PC-3 (cell line): ENCODE data around the gene LATS2. TPM values are rescaled to one million over a fixed set of nuclear protein-coding genes. Genes with fewer than 3 reads are reported as not detected.

Experiments used
- ATAC-seq: fragments of 200-7000 bp; cut with Tn5 transposase; 2 replicates; pipeline ENCODE4 v1.9.1; 2020; ENCODE audit warnings: mild to moderate bottlenecking, moderate library complexity
- BruUV-seq: library from RNA; stranded (reverse); fragments of 400-500 nt; replicated peaks from 2 replicates; lab custom pipeline; 2021; lab: Mats Ljungman, UMichigan
- CTCF ChIA-PET: fragments of 300-600 bp; sonication (Branson Sonifier 250); formaldehyde crosslinking; loops from one replicate; lab custom pipeline; 2022; ENCODE audit warnings: antibody characterized with exemption; lab: Charles Lee
- POLR2A ChIA-PET: fragments of 300-600 bp; sonication (Branson Sonifier 250); formaldehyde crosslinking; loops from one replicate; lab custom pipeline; 2022; ENCODE audit warnings: antibody characterized with exemption; ENCODE audit not compliant: unreplicated experiment; lab: Charles Lee
- DNase-seq: peaks from one replicate; pipeline ENCODE4 v3.0.0-alpha.2; 2015
- H2AFZ ChIP-seq: fragments of 300-600 bp; sonication (generic); 2 replicates; pipeline ENCODE4 v1.6.0; 2016; ENCODE audit warnings: antibody characterized with exemption, low read length
- H3F3A ChIP-seq: fragments of 300-600 bp; sonication (generic); one replicate; pipeline ENCODE4 v1.6.0; 2017; ENCODE audit warnings: antibody characterized with exemption, low read length, control low read depth, mild to moderate bottlenecking; ENCODE audit not compliant: unreplicated experiment
- H3K27ac ChIP-seq: fragments of 300-600 bp; sonication (generic); 2 replicates; pipeline ENCODE4 v1.5.1; 2016; ENCODE audit warnings: mild to moderate bottlenecking, low read length
- H3K27me3 ChIP-seq: fragments of 300-600 bp; sonication (generic); 2 replicates; pipeline ENCODE4 v1.6.1; 2016; ENCODE audit warnings: low read length, mixed read lengths
- H3K36me3 ChIP-seq: fragments of 300-600 bp; sonication (generic); 2 replicates; pipeline ENCODE4 v1.6.1; 2016; ENCODE audit warnings: low read depth, mixed run types, low read length, mixed read lengths
- H3K4me1 ChIP-seq: fragments of 300-600 bp; sonication (generic); 2 replicates; pipeline ENCODE4 v1.5.1; 2016; ENCODE audit warnings: low read length; ENCODE audit not compliant: insufficient read depth
- H3K4me2 ChIP-seq: fragments of 300-600 bp; sonication (generic); 2 replicates; pipeline ENCODE4 v1.6.0; 2016; ENCODE audit warnings: low read length
- H3K4me3 ChIP-seq: fragments of 300-600 bp; sonication (generic); 2 replicates; pipeline ENCODE4 v1.5.1; 2016; ENCODE audit warnings: mild to moderate bottlenecking, low read length, mixed read lengths
- H3K79me2 ChIP-seq: fragments of 300-600 bp; sonication (generic); 2 replicates; pipeline ENCODE4 v1.6.1; 2017; ENCODE audit warnings: low read length, mixed read lengths
- H3K9ac ChIP-seq: fragments of 300-600 bp; sonication (generic); 2 replicates; pipeline ENCODE4 v1.6.0; 2016; ENCODE audit warnings: mild to moderate bottlenecking, low read length
- H3K9me2 ChIP-seq: fragments of 300-600 bp; sonication (generic); replicated peaks from 2 replicates; pipeline ENCODE4 v1.6.1; 2016; ENCODE audit warnings: mixed run types, low read length, mixed read lengths
- H3K9me3 ChIP-seq: fragments of 300-600 bp; sonication (generic); 2 replicates; pipeline ENCODE4 v1.6.1; 2016; ENCODE audit warnings: low read length, mixed read lengths
- H4K20me1 ChIP-seq: fragments of 300-600 bp; sonication (generic); 2 replicates; pipeline ENCODE4 v1.6.1; 2016; ENCODE audit warnings: low read length, mixed read lengths
- CTCF ChIP-seq: fragments of 300-600 bp; sonication (generic); conservative IDR thresholded peaks from 2 replicates; pipeline ENCODE4 v1.5.1; 2017; ENCODE audit warnings: antibody characterized with exemption, low read depth, mild to moderate bottlenecking, low read length
- EZH2 ChIP-seq: fragments of 300-600 bp; sonication (generic); IDR thresholded peaks from one replicate; pipeline ENCODE4 v1.6.1; 2017; ENCODE audit warnings: antibody characterized with exemption, mild to moderate bottlenecking, low read length; ENCODE audit not compliant: unreplicated experiment
- EZH2phosphoT487 ChIP-seq: fragments of 300-600 bp; sonication (generic); IDR thresholded peaks from 2 replicates; pipeline ENCODE4 v1.6.1; 2018; ENCODE audit warnings: mild to moderate bottlenecking, antibody characterized with exemption, low read length, borderline replicate concordance
- intact Hi-C: fragments of 100-400 bp; cut with micrococcal nuclease; formaldehyde crosslinking; loops from 2 replicates; pipeline ENCODE4 v1.9.0; 2023
- total RNA-seq: library from RNA; depleted of rRNA; stranded (reverse); fragments of >200 nt; gene quantifications from 2 replicates; pipeline ENCODE4 v1.2.3, GENCODE V29; 2014

LATS2 gene
- total RNA-seq, 1 experiment from 2014 or later = 11.0 TPM

DNA sequence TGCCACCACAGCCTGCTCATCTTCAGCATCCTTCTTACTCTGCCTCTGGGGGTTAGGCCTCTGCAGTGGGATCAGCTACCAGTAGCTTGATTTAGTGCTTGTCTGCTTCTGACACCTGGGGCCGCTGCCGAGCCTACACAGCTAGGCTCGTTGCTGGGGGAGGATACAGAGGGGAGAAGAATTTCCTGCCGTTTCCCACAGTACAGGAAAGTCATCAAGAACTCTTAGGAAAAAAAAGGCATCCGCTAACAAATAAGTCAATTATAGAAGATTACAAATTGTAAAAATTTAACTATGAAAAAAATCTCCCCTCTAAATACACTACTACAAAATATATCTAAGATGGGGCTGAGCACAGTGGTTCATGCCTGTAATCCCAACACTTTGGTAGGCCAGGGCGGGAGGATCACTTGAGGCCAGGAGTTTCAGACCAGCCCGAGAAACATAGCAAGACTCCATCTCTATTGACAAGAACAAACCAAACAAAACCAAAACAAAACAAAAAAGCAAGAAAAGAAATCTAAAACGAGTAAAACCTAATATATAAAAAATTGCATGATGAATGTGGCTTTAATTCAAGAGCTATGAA is 26.7 kb downstream of the LATS2 start:
- H3K4me2 ChIP-seq = peak overlapping the region; percentile 65
- DNase-seq = peak; percentile 36
- no peaks in the 10 kb centered on the region for H3K9me3 ChIP-seq
- peaks cover 78% of the 10 kb centered on the region for H3K79me2 ChIP-seq
- H3K9ac ChIP-seq = peak overlapping the region; percentile 91
- peaks cover 11% of the 10 kb centered on the region for H3F3A ChIP-seq
- no peaks in the 10 kb centered on the region for H3K36me3 ChIP-seq
- ATAC-seq = peak; percentile 17
- ChIA-PET POLR2A (interaction anchor here (0.6 to 0.9 kb wide), 3 partner anchors 27 to 71 kb away, joined by 3 to 4 read pairs (median 4); no protein-coding TSS in a partner anchor), CTCF (interaction anchor here (0.6 to 1.8 kb wide), 4 partner anchors 24 to 99 kb away, joined by 3 to 7 read pairs (median 4); no protein-coding TSS in a partner anchor)
- H3K4me1 ChIP-seq = peaks cover 31% of the 10 kb centered on the region
- H3K27ac ChIP-seq = peak overlapping the region; percentile 99
- intact Hi-C loops = loop anchor here (1.0 to 5.0 kb wide), 3 partner anchors 20 to 103 kb away; no protein-coding TSS in a partner anchor
- H2AFZ ChIP-seq = no peak overlapping the region
- no peak for TF ChIP-seq EZH2
- TF ChIP-seq CTCF = peak; percentile 52
- H3K27me3 ChIP-seq = no peaks in the 10 kb centered on the region
- H3K4me3 ChIP-seq = 0 out of 2 replicates have a peak overlapping the region, but pooled peaks have one; percentile 13
- no peaks in the 10 kb centered on the region for H4K20me1 ChIP-seq
- H3K9me2 ChIP-seq = no peaks in the 10 kb centered on the region
- no TSS peak for BruUV-seq

DNA sequence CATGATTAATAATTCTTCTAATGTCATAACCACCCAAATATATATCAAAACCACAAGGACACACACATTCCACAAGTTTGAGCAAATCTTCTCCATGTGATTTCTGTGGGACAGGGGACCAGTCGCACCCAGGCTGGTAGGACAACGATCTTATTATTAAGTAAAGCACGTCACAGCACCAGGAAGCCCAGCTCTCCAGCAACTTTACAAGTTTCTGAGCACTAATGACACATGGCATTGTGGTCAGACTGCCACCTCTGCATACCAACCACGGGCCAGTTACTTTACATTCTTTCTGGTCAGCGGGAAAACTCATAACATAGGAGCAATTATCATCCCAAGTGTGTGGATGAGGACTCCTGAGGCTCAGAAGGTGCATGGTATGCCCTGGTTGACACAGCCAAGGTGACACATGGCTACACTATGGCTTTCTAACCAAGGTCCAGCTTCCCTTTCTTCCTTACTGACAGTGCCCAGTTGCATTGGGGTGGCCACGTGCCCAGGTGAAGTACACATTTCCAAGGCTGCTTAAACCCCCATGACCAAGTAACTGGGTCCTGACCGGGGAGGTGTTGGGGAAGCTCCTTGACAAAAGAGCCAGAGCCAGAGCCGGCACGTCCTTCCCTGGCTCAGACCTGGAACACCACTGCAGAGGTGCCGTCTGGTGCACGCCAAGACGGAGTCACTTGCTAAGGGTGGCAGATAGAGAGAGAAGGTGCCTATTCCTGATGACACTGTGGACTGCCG is 27.4 kb downstream of the LATS2 start:
- DNase-seq = peak; percentile 96
- no peaks in the 10 kb centered on the region for H4K20me1 ChIP-seq

More for the DNA sequence above, 27.4 kb downstream of the LATS2 start:
- Histone ChIP-seq H3K9ac (peak overlapping the region; percentile 91), H3K36me3 (no peaks in the 10 kb centered on the region), H3K4me2 (peak overlapping the region; percentile 65), H3K9me2 (no peaks in the 10 kb centered on the region), H3K4me1 (peaks cover 31% of the 10 kb centered on the region), H3K79me2 (peaks cover 76% of the 10 kb centered on the region), H3K9me3 (no peaks in the 10 kb centered on the region), H3K27ac (peak overlapping the region; percentile 99), H3F3A (peaks cover 11% of the 10 kb centered on the region), H3K27me3 (no peaks in the 10 kb centered on the region), H3K4me3 (0 out of 2 replicates have a peak overlapping the region, but pooled peaks have one; percentile 13), H2AFZ (no peak overlapping the region)
- no peak for TF ChIP-seq EZH2phosphoT487
- TF ChIP-seq EZH2 = no peak
- no peak for TF ChIP-seq CTCF
- BruUV-seq = TSS peak; percentile 76
- peak; percentile 84 for ATAC-seq
- POLR2A ChIA-PET = interaction anchor here (0.7 to 0.9 kb wide), 2 partner anchors 25 to 28 kb away, joined by 3 read pairs; no protein-coding TSS in a partner anchor
- CTCF ChIA-PET = interaction anchor here (0.6 to 1.8 kb wide), 2 partner anchors 25 to 100 kb away, joined by 3 to 7 read pairs; no protein-coding TSS in a partner anchor
- intact Hi-C loops = loop anchor here (1.0 to 5.0 kb wide), 3 partner anchors 17 to 103 kb away; no protein-coding TSS in a partner anchor
